ENCODE measurements around the gene DSE. TPM values are rescaled to one million over a fixed set of nuclear protein-coding genes. Genes with fewer than 3 reads are reported as not detected.
A peak's percentile ranks its signal among the peaks of the same experiment; 100 is the strongest.

Gene DSE
- total RNA-seq, 1 donor from 2014 or later = 66.1 TPM

DNA sequence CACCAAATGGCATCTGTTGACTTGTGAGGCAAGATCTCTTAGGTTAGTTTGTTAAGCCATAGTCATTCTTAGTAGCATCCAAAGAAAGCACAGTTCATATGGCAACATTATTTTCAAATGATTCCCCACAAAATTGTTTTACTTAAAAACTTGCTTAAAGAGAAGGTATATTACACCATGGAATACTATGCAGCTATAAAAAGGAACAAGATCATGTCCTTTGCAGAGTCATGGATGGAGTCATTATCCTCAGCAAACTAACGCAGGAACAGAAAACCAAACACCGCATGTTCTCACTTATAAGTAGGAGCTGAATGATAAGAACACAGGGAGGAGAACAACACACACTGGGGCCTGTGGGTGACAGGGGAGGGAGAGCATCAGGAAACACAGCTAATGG, 10.9 kb upstream of the DSE start:
- no peak for DNase-seq (ENCODE audit: low read depth, low spot score)

DNA sequence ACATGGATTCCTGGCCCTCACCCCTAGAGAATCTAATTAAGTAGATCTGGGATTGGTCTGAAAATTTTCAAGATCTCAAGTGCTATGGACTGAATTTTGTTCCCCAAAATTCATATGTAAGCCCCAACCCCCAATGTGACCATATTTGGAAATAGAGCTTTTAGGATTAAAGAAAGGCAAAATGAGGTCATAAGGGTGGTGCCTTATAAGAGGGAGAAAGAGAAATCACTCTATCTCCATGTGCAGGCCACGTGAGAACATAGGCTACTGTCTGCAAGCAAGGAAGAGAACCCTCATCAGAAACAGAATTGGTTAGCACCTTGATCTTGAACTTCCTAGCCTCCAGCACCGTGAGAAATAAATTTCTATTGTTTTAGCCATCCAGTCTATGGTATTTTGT, 8.5 kb upstream of the DSE start:
- DNase-seq (ENCODE audit: low read depth, low spot score) = no peak

- DNase-seq (ENCODE audit: low read depth, low spot score) = no peak
Observed at GRCh38 chr6:116363759-116364158, 7.0 kb upstream of the DSE start.

DNA sequence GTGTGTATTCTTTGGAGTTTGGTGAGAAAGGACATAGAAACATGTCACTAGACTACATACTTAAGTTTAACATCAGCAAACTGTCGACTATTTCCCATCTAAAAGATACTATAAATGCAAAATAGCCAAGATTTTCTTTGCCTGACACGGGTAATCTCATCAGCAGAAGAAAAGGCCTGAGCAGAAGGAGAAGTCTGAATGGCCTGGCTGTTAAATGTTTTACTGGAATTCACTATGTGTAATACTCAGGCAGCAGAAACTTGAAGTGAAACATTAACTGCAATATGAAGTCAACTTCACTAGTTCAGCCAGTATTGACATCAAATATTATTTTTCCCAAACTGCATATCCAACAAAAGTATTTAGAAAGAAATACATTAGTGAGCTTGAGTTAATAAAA, 6.4 kb upstream of the DSE start:
- DNase-seq (ENCODE audit: low read depth, low spot score) = no peak

GRCh38 chr6:116365743-116366142, 5.0 kb upstream of the DSE start:
- DNase-seq (ENCODE audit: low read depth, low spot score) = no peak

GRCh38 chr6:116366740-116367275, 3.9 kb upstream of the DSE start:
- no peak for DNase-seq (ENCODE audit: low read depth, low spot score)

GRCh38 chr6:116369540-116369939, 1.2 kb upstream of the DSE start:
- DNase-seq (ENCODE audit: low read depth, low spot score) = no peak

- DNase-seq (ENCODE audit: low read depth, low spot score) = no peak
Observed at GRCh38 chr6:116369964-116370759, 585 bp upstream of the DSE start.

DNA sequence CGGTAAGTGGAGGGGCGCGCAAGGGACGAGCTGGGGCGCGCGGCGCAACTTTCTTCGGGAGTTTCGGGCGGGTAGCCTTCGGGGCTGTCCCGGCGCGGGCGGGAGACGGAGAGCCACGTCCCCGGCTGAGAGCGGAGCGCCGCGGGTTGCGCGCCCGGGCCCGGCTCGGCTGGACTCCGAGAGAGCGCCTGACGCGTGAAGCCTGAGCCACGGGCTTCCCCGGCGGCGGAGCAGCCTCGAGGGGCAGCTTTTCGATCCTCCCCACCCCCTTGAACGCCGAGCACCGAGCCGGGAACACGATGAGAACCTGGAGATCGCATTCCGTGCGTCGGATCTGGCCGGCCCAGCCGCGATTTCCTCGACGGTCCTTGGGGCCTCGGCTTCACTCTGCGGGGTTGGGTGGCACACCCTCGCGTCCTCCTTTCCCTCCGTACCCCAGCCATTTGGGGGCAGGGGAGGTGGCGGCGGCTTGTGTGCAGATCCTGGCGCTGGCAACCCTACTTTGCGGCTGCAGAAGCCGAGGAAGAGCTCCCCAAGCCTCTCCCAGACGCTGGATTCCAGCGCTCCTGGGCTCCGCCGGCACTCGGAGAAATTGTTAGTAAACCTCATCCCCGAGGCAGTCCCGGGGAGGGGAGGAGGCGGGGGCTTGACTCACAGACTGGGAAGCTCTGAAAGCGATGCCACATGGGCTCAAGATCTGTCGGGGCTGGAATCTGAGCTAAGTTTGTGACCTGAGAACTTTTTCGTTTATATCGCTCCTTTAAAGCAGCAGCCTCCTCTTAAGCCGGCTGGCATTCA, 572 bp downstream of the DSE start:
- peak; percentile 49 for DNase-seq (ENCODE audit: low read depth, low spot score)

GRCh38 chr6:116371918-116372209, 1.1 kb downstream of the DSE start:
- no peak for DNase-seq (ENCODE audit: low read depth, low spot score)

DNA sequence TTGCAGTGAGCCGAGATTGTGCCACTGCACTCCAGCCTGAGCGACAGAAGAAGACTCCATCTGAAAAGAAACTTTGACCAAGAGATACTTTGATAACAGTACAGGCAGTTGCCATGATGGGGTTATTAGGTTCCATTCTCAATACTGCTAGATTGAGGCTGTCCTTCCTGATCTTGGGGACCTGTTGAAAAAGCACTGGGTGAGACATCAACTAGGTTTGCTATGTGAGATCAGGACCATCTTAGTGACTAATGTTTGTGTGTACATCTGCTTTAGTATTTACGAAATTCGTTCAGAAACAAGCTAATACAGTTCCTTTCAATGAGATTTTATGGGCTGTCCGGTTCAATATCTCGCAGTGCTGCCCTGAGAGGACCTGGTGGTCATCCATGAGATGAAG, 2.6 kb downstream of the DSE start:
- no peak for DNase-seq (ENCODE audit: low read depth, low spot score)

DNA sequence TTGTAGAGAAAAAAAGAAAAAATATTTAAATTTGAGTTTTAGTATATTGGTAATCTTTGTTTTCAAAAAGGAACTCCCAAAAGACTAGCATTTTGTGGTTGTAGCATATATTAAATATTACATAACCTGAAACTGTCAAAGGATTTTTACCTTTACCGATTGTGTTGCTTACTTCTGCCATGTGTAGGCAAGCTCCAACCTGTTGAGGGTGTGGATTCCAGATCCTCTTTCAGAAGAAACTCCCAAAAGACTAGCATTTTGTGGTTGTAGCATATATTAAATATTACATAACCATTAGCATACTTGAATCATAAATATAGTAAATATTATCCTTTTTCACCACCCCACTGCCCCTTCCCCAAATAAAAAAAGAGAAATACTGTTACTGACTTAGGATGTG, 3.2 kb downstream of the DSE start:
- DNase-seq (ENCODE audit: low read depth, low spot score) = no peak

GRCh38 chr6:116374586-116374985, 3.8 kb downstream of the DSE start:
- DNase-seq (ENCODE audit: low read depth, low spot score) = no peak

DNA sequence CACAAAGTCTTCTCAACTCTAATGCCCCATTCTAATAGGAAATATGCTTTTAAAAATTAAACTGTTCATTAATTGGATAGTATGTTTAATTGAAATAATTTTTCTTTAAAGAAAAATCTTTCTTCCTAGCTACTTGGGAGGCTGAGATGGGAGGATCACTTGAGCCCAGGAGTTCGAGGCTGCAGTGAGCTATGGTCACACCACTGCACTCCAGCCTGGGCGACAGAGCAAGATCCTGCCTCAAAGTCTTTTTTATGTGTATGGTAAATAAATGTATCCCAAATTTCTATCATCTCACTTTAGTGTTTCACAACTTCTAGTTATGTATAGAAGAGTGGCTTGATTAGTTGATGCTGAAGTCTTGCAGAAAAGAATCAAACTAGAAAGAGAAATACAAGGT, 4.5 kb downstream of the DSE start:
- no peak for DNase-seq (ENCODE audit: low read depth, low spot score)

GRCh38 chr6:116376149-116376548, 5.4 kb downstream of the DSE start:
- no peak for DNase-seq (ENCODE audit: low read depth, low spot score)

GRCh38 chr6:116379764-116380163, 9.0 kb downstream of the DSE start:
- DNase-seq (ENCODE audit: low read depth, low spot score) = no peak

DNA sequence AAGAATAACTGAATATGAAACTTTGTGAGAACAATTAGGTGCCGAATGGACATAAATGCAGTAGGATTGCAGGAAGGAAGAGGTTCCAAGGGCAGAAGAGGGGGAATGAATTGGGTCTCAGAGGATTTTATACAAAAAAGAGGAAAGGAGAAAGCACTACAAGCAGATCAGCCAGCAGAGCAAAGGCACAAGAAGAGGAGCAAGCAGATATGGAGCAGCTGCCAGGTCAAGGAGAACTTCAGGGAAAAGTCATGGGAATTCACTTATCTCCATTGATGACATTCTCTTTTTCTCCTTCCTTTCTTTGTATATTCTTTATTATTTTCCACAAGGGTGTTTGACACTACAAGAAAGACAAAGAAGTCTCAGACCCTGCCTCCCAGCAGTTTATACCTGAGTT, 9.6 kb downstream of the DSE start:
- DNase-seq (ENCODE audit: low read depth, low spot score) = no peak

- no peak for DNase-seq (ENCODE audit: low read depth, low spot score)
Observed at GRCh38 chr6:116381000-116381399, 10.3 kb downstream of the DSE start.

DNA sequence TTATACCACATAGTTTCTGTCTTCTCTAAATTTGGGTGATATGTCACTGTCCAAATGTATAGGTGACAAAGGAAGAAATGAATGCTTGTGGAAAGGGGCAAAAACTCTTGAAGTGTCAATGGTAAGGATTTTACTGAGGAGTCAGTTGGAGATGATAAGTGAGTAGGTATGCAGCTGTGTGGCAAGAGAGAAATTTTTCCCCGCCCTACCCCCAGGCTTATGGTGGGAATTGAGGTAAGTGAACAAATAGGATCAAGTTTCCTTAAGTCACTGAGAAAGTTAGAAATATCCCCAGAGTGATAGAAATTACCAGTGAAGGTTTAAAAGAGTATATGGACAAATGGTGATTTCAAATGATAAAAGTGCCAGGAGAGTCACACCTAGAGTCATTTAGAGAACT, 11.8 kb downstream of the DSE start:
- no peak for DNase-seq (ENCODE audit: low read depth, low spot score)

GRCh38 chr6:116384727-116385458, 14.1 kb downstream of the DSE start:
- DNase-seq (ENCODE audit: low read depth, low spot score) = no peak

DNA sequence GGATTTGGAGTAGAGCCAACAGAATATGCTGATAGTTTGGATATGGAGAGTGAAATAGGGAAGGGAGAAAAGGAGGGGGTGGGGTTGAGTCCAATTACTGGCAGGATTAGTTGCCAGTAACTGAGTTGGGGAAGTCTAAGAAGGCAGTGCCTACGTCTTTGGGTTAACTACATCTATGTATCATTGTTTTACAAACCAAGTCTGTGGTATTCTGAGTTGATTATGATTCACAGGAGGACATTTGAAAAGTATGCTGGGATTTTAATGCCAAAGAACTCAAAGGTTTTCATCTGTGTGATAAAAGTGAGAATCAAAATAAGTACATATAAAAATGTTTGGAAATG, 14.7 kb downstream of the DSE start:
- no peak for DNase-seq (ENCODE audit: low read depth, low spot score)

DNA sequence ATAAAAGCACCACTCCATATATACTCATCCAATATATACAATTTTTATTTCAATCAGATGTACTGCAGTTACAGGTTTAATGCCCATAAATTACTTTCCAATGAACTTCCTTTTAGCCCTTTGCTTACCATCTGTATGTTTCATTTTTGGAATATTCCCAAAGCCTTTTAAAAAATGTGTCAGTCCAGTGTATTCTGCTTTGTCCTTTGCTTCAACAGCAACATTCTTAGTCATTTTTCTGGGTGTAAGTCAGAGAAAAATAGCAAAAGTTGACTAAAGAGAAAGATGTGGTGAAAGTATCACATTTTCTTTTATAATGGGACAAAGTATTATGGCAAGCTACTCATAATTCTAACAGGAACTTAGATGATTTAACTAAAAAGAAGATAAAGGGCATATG, 15.2 kb downstream of the DSE start:
- DNase-seq (ENCODE audit: low read depth, low spot score) = no peak
